ENCODE data around the gene MGAT3. TPM values are rescaled to one million over a fixed set of nuclear protein-coding genes. Genes with fewer than 3 reads are reported as not detected.
A peak's percentile ranks its signal among the peaks of the same experiment; 100 is the strongest.

The MGAT3 gene
- total and polyA plus RNA-seq, 2 of the 13 experiments (the other 11 are each of a cell fraction or from before 2014, with no cell fraction given), result 0.11 to 0.15 TPM

DNA sequence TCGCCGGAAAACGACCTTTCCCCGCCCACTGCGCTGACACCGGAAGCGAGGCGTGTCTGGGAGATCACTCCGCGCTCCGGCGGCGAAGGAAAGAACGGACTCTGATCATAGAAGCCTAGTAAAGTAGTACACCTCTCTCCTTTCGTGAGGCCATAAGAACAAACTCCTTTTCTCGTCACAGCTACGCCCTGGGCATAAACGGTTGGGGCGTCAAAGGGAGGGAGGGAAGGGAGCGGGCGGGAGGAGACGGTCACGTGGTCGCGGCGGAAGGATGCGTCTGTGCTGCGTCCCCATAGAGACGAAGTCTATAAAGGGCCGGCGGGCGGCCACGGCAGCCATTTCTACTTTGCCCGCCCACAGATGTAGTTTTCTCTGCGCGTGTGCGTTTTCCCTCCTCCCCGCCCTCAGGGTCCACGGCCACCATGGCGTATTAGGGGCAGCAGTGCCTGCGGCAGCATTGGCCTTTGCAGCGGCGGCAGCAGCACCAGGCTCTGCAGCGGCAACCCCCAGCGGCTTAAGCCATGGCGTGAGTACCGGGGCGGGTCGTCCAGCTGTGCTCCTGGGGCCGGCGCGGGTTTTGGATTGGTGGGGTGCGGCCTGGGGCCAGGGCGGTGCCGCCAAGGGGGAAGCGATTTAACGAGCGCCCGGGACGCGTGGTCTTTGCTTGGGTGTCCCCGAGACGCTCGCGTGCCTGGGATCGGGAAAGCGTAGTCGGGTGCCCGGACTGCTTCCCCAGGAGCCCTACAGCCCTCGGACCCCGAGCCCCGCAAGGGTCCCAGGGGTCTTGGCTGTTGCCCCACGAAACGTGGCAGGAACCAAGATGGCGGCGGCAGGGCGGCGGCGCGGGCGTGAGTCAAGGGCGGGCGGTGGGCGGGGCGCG lies 63.7 kb downstream of the MGAT3 start, which contains the start of gene ATF4 (continued):
- TF ChIP-seq HNF1A (IDR thresholded peaks at IDR 0.05; ENCODE audit: low read depth), result peak; percentile 42; the same call in 1 of the 2 replicates
- no peak; the same call in 1 of the 2 replicates for TF ChIP-seq HNF1A (CRISPR knock-in tag; IDR thresholded peaks at IDR 0.05; ENCODE audit: borderline replicate concordance)
- peak; percentile 61 for TF ChIP-seq NCOA2 (CRISPR knock-in tag; IDR thresholded peaks at IDR 0.05)
- TF ChIP-seq GFI1 (CRISPR knock-in tag; IDR thresholded peaks at IDR 0.05; ENCODE audit: borderline replicate concordance), result peak; percentile 49; the same call in 1 of the 2 replicates
- peak; percentile 91 for TF ChIP-seq ZNF772 (CRISPR knock-in tag; IDR thresholded peaks at IDR 0.05)
- TF ChIP-seq ZNF629 (CRISPR knock-in tag; conservative IDR thresholded peaks at IDR 0.05), result no peak
- TF ChIP-seq HOXA7 (CRISPR knock-in tag; IDR thresholded peaks at IDR 0.05), result no peak
- TF ChIP-seq, protein P1, sequence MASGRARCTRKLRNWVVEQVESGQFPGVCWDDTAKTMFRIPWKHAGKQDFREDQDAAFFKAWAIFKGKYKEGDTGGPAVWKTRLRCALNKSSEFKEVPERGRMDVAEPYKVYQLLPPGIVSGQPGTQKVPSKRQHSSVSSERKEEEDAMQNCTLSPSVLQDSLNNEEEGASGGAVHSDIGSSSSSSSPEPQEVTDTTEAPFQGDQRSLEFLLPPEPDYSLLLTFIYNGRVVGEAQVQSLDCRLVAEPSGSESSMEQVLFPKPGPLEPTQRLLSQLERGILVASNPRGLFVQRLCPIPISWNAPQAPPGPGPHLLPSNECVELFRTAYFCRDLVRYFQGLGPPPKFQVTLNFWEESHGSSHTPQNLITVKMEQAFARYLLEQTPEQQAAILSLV (CRISPR knock-in tag; IDR thresholded peaks at IDR 0.05; ENCODE audit: borderline replicate concordance), result 0 out of 2 replicates have a peak, but pooled peaks have one; percentile 19
- peak; percentile 88 for TF ChIP-seq THAP11 (CRISPR knock-in tag; IDR thresholded peaks at IDR 0.05)
- TF ChIP-seq ZSCAN31 (CRISPR knock-in tag; IDR thresholded peaks at IDR 0.05; ENCODE audit: low read depth), result peak; percentile 84; the same call in 1 of the 2 replicates
- 0 out of 2 replicates have a peak, but pooled peaks have one; percentile 19 for TF ChIP-seq ATF3 (CRISPR knock-in tag; IDR thresholded peaks at IDR 0.05)
- TF ChIP-seq MED8 (CRISPR knock-in tag; IDR thresholded peaks at IDR 0.05; ENCODE audit: insufficient replicate concordance), result peak; percentile 80
- TF ChIP-seq SOX5 (CRISPR knock-in tag; IDR thresholded peaks at IDR 0.05; ENCODE audit: borderline replicate concordance), result peak; percentile 54; the same call in 1 of the 2 replicates
- peak; percentile 67; the same call in 1 of the 2 replicates for TF ChIP-seq YEATS2 (CRISPR knock-in tag; IDR thresholded peaks at IDR 0.05; ENCODE audit: borderline replicate concordance)
- TF ChIP-seq, protein P2, sequence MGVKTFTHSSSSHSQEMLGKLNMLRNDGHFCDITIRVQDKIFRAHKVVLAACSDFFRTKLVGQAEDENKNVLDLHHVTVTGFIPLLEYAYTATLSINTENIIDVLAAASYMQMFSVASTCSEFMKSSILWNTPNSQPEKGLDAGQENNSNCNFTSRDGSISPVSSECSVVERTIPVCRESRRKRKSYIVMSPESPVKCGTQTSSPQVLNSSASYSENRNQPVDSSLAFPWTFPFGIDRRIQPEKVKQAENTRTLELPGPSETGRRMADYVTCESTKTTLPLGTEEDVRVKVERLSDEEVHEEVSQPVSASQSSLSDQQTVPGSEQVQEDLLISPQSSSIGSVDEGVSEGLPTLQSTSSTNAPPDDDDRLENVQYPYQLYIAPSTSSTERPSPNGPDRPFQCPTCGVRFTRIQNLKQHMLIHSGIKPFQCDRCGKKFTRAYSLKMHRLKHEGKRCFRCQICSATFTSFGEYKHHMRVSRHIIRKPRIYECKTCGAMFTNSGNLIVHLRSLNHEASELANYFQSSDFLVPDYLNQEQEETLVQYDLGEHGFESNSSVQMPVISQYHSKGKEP (CRISPR knock-in tag; IDR thresholded peaks at IDR 0.05), result peak; percentile 63; the same call in 1 of the 2 replicates
- peak; percentile 75 for TF ChIP-seq ZBTB43 (CRISPR knock-in tag; conservative IDR thresholded peaks at IDR 0.05)
- TF ChIP-seq TSC22D2 (CRISPR knock-in tag; IDR thresholded peaks at IDR 0.05; ENCODE audit: borderline replicate concordance), result peak; percentile 73; the same call in 1 of the 2 replicates
